ENCODE results near the gene FIG4.

DNA sequence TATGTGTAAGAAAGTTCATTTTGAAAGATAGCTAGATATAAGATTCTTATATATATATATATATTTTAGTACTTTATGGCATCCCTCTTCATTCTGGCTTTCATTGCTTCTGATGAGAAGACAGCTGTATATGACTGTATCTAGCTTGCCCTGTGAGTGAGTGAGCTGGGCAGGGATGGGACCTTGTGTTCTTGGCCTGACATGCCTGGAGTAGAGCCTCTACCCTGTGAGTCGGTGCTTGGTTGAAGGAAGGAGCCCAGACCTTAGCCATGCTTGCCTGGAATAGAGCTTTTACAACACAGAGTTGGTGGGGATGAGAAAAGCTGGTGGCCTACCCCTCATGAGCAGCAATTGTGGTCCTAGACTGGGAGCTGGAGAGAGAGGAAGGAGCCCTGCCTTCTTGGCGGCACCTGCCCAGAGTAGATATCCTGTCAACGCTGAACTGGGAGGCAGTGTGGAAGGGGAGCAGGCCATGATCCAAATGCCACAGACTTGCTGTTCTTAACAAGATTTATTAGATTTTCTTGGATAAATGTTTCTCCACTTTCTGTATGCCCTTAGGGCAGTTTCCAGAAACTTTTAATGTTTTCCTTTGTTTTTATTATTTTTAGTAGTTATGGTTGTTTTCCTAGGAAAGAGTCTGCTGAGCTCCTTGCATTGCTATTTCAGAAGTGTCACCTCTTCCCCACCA lies 31.6 kb downstream of the FIG4 start:
- TF ChIP-seq, protein P1, sequence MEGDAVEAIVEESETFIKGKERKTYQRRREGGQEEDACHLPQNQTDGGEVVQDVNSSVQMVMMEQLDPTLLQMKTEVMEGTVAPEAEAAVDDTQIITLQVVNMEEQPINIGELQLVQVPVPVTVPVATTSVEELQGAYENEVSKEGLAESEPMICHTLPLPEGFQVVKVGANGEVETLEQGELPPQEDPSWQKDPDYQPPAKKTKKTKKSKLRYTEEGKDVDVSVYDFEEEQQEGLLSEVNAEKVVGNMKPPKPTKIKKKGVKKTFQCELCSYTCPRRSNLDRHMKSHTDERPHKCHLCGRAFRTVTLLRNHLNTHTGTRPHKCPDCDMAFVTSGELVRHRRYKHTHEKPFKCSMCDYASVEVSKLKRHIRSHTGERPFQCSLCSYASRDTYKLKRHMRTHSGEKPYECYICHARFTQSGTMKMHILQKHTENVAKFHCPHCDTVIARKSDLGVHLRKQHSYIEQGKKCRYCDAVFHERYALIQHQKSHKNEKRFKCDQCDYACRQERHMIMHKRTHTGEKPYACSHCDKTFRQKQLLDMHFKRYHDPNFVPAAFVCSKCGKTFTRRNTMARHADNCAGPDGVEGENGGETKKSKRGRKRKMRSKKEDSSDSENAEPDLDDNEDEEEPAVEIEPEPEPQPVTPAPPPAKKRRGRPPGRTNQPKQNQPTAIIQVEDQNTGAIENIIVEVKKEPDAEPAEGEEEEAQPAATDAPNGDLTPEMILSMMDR (conservative IDR thresholded peaks at IDR 0.05 in 1 of 2, IDR thresholded peaks at IDR 0.05 in 1 of 2; ENCODE audit: low read depth in 1 of 2, low read length in 2 of 2): no peak
- TF ChIP-seq EZH2 (IDR thresholded peaks at IDR 0.05; ENCODE audit: low read length, missing control alignments): no peak
